ENCODE results near the gene RGS7BP. TPM values are rescaled to one million over a fixed set of nuclear protein-coding genes. Genes with fewer than 3 reads are reported as not detected.

The RGS7BP gene
- polyA plus RNA-seq, 3 donors = not detected

- Histone ChIP-seq H3K9me3 (replicated peaks in 1 of 2; ENCODE audit: control insufficient read depth in 1 of 2, insufficient read depth in 1 of 2, low read length in 2 of 2) (no peaks in the 10 kb centered on the region), H3K9ac (ENCODE audit: insufficient read depth, low read length, poor library complexity, severe bottlenecking) (no peak overlapping the region), H4K20me1 (ENCODE audit: insufficient read depth, low read length) (no peaks in the 10 kb centered on the region), H2AFZ (ENCODE audit: insufficient read depth, low read depth, low read length, poor library complexity, severe bottlenecking) (no peak overlapping the region), H3K4me2 (replicated peaks; ENCODE audit: extremely low read depth, low read length, poor library complexity, severe bottlenecking) (no peak overlapping the region), H3K27ac (ENCODE audit: low read depth in 1 of 2, low read length in 2 of 2) (no peak overlapping the region), H3K79me2 (ENCODE audit: insufficient read depth, low read length) (no peaks in the 10 kb centered on the region), H3K4me3 (replicated peaks in 1 of 3; ENCODE audit: low read depth in 2 of 3, low read length in 3 of 3) (no peak overlapping the region), H3K27me3 (ENCODE audit: control insufficient read depth in 2 of 2, insufficient read depth in 2 of 2, low read length in 2 of 2) (no peaks in the 10 kb centered on the region), H3K4me1 (ENCODE audit: control insufficient read depth in 1 of 2, insufficient read depth in 2 of 2, low read length in 2 of 2) (no peaks in the 10 kb centered on the region), H3K36me3 (replicated peaks in 1 of 2; ENCODE audit: control insufficient read depth in 1 of 2, insufficient read depth in 2 of 2, low read length in 2 of 2) (no peaks in the 10 kb centered on the region)
- Mint-ChIP-seq H3K9me3 (peaks cover 0 to 3% (median 0%) of the 10 kb centered on the region in 7 donors), H3K4me3 (no peak overlapping the region), H3K36me3 (no peaks in the 10 kb centered on the region), H3K27me3 (ENCODE audit: low read depth in 3 of 3) (no peaks in the 10 kb centered on the region), H3K4me1 (no peaks in the 10 kb centered on the region), H3K27ac (no peak overlapping the region)
- 92% methylated on average over 1 of the region's 3 CpGs for WGBS (ENCODE audit: insufficient coverage)
- intact Hi-C loops (cut with micrococcal nuclease) = no loop called here
- no peak for TF ChIP-seq CTCF (IDR thresholded peaks at IDR 0.05)
- no peak for DNase-seq
Measured at GRCh38 chr5:64566310-64566916, 60.6 kb downstream of the RGS7BP start.

GRCh38 chr5:64569858-64570257 is 64.0 kb downstream of the RGS7BP start:
- Histone ChIP-seq H3K4me2 (replicated peaks; ENCODE audit: extremely low read depth, low read length, poor library complexity, severe bottlenecking) (no peak overlapping the region), H3K36me3 (replicated peaks in 1 of 2; ENCODE audit: control insufficient read depth in 1 of 2, insufficient read depth in 2 of 2, low read length in 2 of 2) (no peaks in the 10 kb centered on the region), H3K27me3 (ENCODE audit: control insufficient read depth in 2 of 2, insufficient read depth in 2 of 2, low read length in 2 of 2) (no peaks in the 10 kb centered on the region), H3K9ac (ENCODE audit: insufficient read depth, low read length, poor library complexity, severe bottlenecking) (no peak overlapping the region), H3K4me1 (ENCODE audit: control insufficient read depth in 1 of 2, insufficient read depth in 2 of 2, low read length in 2 of 2) (no peaks in the 10 kb centered on the region), H3K79me2 (ENCODE audit: insufficient read depth, low read length) (no peaks in the 10 kb centered on the region), H4K20me1 (ENCODE audit: insufficient read depth, low read length) (no peaks in the 10 kb centered on the region), H3K9me3 (replicated peaks in 1 of 2; ENCODE audit: control insufficient read depth in 1 of 2, insufficient read depth in 1 of 2, low read length in 2 of 2) (no peaks in the 10 kb centered on the region), H2AFZ (ENCODE audit: insufficient read depth, low read depth, low read length, poor library complexity, severe bottlenecking) (no peak overlapping the region), H3K27ac (ENCODE audit: low read depth in 1 of 2, low read length in 2 of 2) (no peak overlapping the region), H3K4me3 (replicated peaks in 1 of 3; ENCODE audit: low read depth in 2 of 3, low read length in 3 of 3) (no peak overlapping the region)
- no peak overlapping the region for H3K4me3 Mint-ChIP-seq
- no CpG with 5 or more reads among the region's 1 CpG for WGBS (ENCODE audit: insufficient coverage)
- H3K27ac Mint-ChIP-seq = no peak overlapping the region
- intact Hi-C loops (cut with micrococcal nuclease) = no loop called here
- H3K36me3 Mint-ChIP-seq = no peaks in the 10 kb centered on the region
- peaks cover 0 to 2% (median 0%) of the 10 kb centered on the region in 3 donors for H3K27me3 Mint-ChIP-seq (ENCODE audit: low read depth in 3 of 3)
- no peak for DNase-seq
- H3K4me1 Mint-ChIP-seq = no peaks in the 10 kb centered on the region
- TF ChIP-seq CTCF (IDR thresholded peaks at IDR 0.05) = no peak
- peaks cover 0 to 3% (median 0%) of the 10 kb centered on the region in 7 donors for H3K9me3 Mint-ChIP-seq

Measured in CD14-positive monocyte (primary cell).